ENCODE data around the gene S100A11. TPM values are rescaled to one million over a fixed set of nuclear protein-coding genes. Genes with fewer than 3 reads are reported as not detected.

S100A11 gene
- total RNA-seq, 2 experiments from 2014 or later: 264 to 361 TPM

DNA sequence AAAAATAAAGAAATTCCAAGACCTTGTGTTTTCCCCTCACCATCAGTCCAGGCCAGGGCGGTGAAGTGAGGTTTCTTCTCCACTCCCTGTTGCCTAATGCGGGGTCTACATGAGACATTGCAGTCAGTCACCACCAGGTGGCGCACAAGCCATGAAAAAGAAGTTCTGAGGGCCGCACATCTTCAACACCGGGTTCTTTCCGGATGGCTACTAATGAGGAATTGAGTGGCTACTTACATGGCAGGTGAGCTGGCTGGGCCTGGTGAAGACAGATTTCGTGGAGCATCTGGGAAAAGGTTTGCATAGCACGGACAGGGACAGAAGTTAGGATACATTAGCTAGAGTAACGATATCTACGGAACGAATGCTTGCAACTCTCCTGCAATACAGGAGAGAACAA, 15.8 kb upstream of the S100A11 start:
- no peak overlapping the region for H3K27ac Mint-ChIP-seq
- H3K4me1 Mint-ChIP-seq: peaks cover 17% of the 10 kb centered on the region
- H3K9me3 Mint-ChIP-seq (ENCODE audit: low read depth): no peaks in the 10 kb centered on the region
- peaks cover 16% of the 10 kb centered on the region for H3K27me3 Mint-ChIP-seq
- intact Hi-C loops (cut with DNase I, micrococcal nuclease): loop anchor here (1.0 to 5.0 kb wide), 6 partner anchors 58 to 389 kb away; no protein-coding TSS in a partner anchor
- ATAC-seq: no peak
- H3K4me3 Mint-ChIP-seq: no peak overlapping the region
- peak; percentile 91 for DNase-seq
- CTCF ChIA-PET: interaction anchor here (0.5 to 8.9 kb wide), 22 partner anchors 9 to 1174 kb away, joined by 3 to 175 read pairs (median 4); partner anchors contain the start of gene RPTN
- POLR2A ChIA-PET: interaction anchor here (1.4 kb wide), 1 partner anchor 406 kb away, joined by 4 read pairs; no protein-coding TSS in a partner anchor
- H3K36me3 Mint-ChIP-seq (ENCODE audit: low read depth): no peaks in the 10 kb centered on the region

- H3K4me3 Mint-ChIP-seq: no peak overlapping the region
- ChIA-PET CTCF (interaction anchor here (0.6 to 8.9 kb wide), 12 partner anchors 11 to 1460 kb away, joined by 3 to 175 read pairs (median 4); partner anchors contain the start of genes CRNN and S100A11), POLR2A (no interaction called here)
- no peak for DNase-seq
- ATAC-seq: no peak
- H3K4me1 Mint-ChIP-seq: peaks cover 23% of the 10 kb centered on the region
- intact Hi-C loops (cut with DNase I, micrococcal nuclease): loop anchor here (5.0 kb wide), 2 partner anchors 61 to 296 kb away; no protein-coding TSS in a partner anchor
- H3K27ac Mint-ChIP-seq: no peak overlapping the region
- no peaks in the 10 kb centered on the region for H3K9me3 Mint-ChIP-seq (ENCODE audit: low read depth)
- H3K27me3 Mint-ChIP-seq: peaks cover 13% of the 10 kb centered on the region
- no peaks in the 10 kb centered on the region for H3K36me3 Mint-ChIP-seq (ENCODE audit: low read depth)
Measured at GRCh38 chr1:152050886-152051675, 14.3 kb upstream of the S100A11 start.

- ChIA-PET CTCF (interaction anchor here (0.5 to 8.5 kb wide), 10 partner anchors 15 to 391 kb away, joined by 3 to 61 read pairs (median 5); partner anchors contain the start of gene S100A11), POLR2A (interaction anchor here (1.5 kb wide), 1 partner anchor 13 kb away, joined by 7 read pairs; the partner anchor contains the start of gene S100A11)
- Mint-ChIP-seq H3K27me3 (peaks cover 11% of the 10 kb centered on the region), H3K27ac (no peak overlapping the region), H3K4me3 (no peak overlapping the region), H3K9me3 (ENCODE audit: low read depth) (no peaks in the 10 kb centered on the region), H3K4me1 (peaks cover 25% of the 10 kb centered on the region), H3K36me3 (ENCODE audit: low read depth) (no peaks in the 10 kb centered on the region)
- DNase-seq (no peak), ATAC-seq (no peak)
- intact Hi-C loops (cut with DNase I, micrococcal nuclease): loop anchor here (2.0 to 5.0 kb wide), 4 partner anchors 63 to 1608 kb away; partner anchors contain the start of gene SNAPIN (in 1 of the 2)
Measured at GRCh38 chr1:152049291-152050083, 12.7 kb upstream of the S100A11 start.

GRCh38 chr1:152048416-152049009, 11.7 kb upstream of the S100A11 start:
- Mint-ChIP-seq H3K4me1 (peaks cover 25% of the 10 kb centered on the region), H3K27me3 (peaks cover 4% of the 10 kb centered on the region), H3K4me3 (peak overlapping the region; percentile 72), H3K9me3 (ENCODE audit: low read depth) (no peaks in the 10 kb centered on the region), H3K36me3 (ENCODE audit: low read depth) (no peaks in the 10 kb centered on the region), H3K27ac (peak overlapping the region; percentile 99)
- ChIA-PET POLR2A (interaction anchor here (0.7 to 1.5 kb wide), 4 partner anchors 12 to 1773 kb away, joined by 3 to 8 read pairs (median 5); partner anchors contain the start of gene S100A11), CTCF (interaction anchor here (0.5 to 8.5 kb wide), 16 partner anchors 9 to 1586 kb away, joined by 3 to 61 read pairs (median 4); partner anchors contain the start of gene S100A11)
- intact Hi-C loops (cut with DNase I, micrococcal nuclease): loop anchor here (1.0 to 5.0 kb wide), 7 partner anchors 12 to 1609 kb away; partner anchors contain the start of genes S100A10 (in 1 of the 2) and SNAPIN (in 1 of the 2)
- DNase-seq: peak; percentile 83
- ATAC-seq: peak; percentile 48

- ChIA-PET POLR2A (interaction anchor here (0.7 to 1.9 kb wide), 5 partner anchors 11 to 1773 kb away, joined by 3 to 8 read pairs (median 7); partner anchors contain the start of gene S100A11), CTCF (interaction anchor here (0.5 to 8.5 kb wide), 18 partner anchors 8 to 1587 kb away, joined by 3 to 61 read pairs (median 4); partner anchors contain the start of gene S100A11)
- H3K9me3 Mint-ChIP-seq (ENCODE audit: low read depth): no peaks in the 10 kb centered on the region
- H3K27ac Mint-ChIP-seq: peak overlapping the region; percentile 99
- intact Hi-C loops (cut with DNase I, micrococcal nuclease): loop anchor here (1.0 to 5.0 kb wide), 7 partner anchors 12 to 1609 kb away; partner anchors contain the start of genes S100A10 (in 1 of the 2) and SNAPIN (in 1 of the 2)
- no peaks in the 10 kb centered on the region for H3K36me3 Mint-ChIP-seq (ENCODE audit: low read depth)
- H3K27me3 Mint-ChIP-seq: peaks cover 2% of the 10 kb centered on the region
- DNase-seq: peak; percentile 94
- H3K4me3 Mint-ChIP-seq: peak overlapping the region; percentile 72
- H3K4me1 Mint-ChIP-seq: peaks cover 25% of the 10 kb centered on the region
- peak; percentile 90 for ATAC-seq
Measured at GRCh38 chr1:152047730-152048415, 11.1 kb upstream of the S100A11 start.

- DNase-seq (no peak), ATAC-seq (no peak)
- Mint-ChIP-seq H3K27me3 (no peaks in the 10 kb centered on the region), H3K4me1 (peaks cover 24% of the 10 kb centered on the region), H3K36me3 (ENCODE audit: low read depth) (no peaks in the 10 kb centered on the region), H3K27ac (peak overlapping the region; percentile 99), H3K4me3 (peak overlapping the region; percentile 72), H3K9me3 (ENCODE audit: low read depth) (no peaks in the 10 kb centered on the region)
- ChIA-PET CTCF (interaction anchor here (0.7 to 8.5 kb wide), 13 partner anchors 8 to 411 kb away, joined by 3 to 61 read pairs (median 4); partner anchors contain the start of gene S100A11), POLR2A (interaction anchor here (1.3 to 1.9 kb wide), 3 partner anchors 11 to 13 kb away, joined by 3 to 8 read pairs (median 8); partner anchors contain the start of gene S100A11)
- intact Hi-C loops (cut with DNase I, micrococcal nuclease): loop anchor here in 1 of 2 experiments (5.0 kb wide), 1 partner anchor 1610 kb away; the partner anchor contains the start of gene SNAPIN
Measured at GRCh38 chr1:152047413-152047729, 10.6 kb upstream of the S100A11 start.

DNA sequence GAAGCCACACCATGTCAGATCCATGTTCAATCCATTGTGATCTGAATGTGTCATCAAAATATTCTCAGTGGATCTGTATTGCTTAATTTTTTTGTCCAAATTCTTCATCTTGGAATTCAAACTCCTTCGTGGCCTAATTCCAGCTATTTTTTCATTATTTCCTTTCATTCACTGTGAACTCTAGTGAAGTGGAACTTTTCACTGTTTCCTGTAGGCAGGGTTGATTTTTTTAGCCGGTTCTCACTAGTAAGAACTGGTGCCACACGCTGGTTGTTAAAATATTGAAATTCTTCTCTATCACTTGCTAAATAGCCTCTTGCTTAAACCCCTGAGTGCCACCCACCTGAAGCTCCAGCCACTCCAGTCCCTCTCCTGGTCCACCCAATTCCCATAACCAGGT, 7.6 kb upstream of the S100A11 start:
- Mint-ChIP-seq H3K36me3 (ENCODE audit: low read depth) (no peaks in the 10 kb centered on the region), H3K27me3 (no peaks in the 10 kb centered on the region), H3K4me3 (no peak overlapping the region), H3K9me3 (ENCODE audit: low read depth) (no peaks in the 10 kb centered on the region), H3K4me1 (peaks cover 18% of the 10 kb centered on the region), H3K27ac (no peak overlapping the region)
- CTCF ChIA-PET: interaction anchor here (2.4 to 8.5 kb wide), 2 partner anchors 10 to 145 kb away, joined by 9 to 61 read pairs; partner anchors contain the start of gene S100A11
- POLR2A ChIA-PET: no interaction called here
- no peak for ATAC-seq
- no peak for DNase-seq
- intact Hi-C loops (cut with DNase I, micrococcal nuclease): no loop called here

GRCh38 chr1:152043870-152044269, 7.1 kb upstream of the S100A11 start:
- no peak for ATAC-seq
- peaks cover 18% of the 10 kb centered on the region for H3K4me1 Mint-ChIP-seq
- H3K27me3 Mint-ChIP-seq: no peaks in the 10 kb centered on the region
- no peak overlapping the region for H3K4me3 Mint-ChIP-seq
- no peaks in the 10 kb centered on the region for H3K9me3 Mint-ChIP-seq (ENCODE audit: low read depth)
- no peaks in the 10 kb centered on the region for H3K36me3 Mint-ChIP-seq (ENCODE audit: low read depth)
- POLR2A ChIA-PET: no interaction called here
- no peak for DNase-seq
- no peak overlapping the region for H3K27ac Mint-ChIP-seq
- intact Hi-C loops (cut with DNase I, micrococcal nuclease): no loop called here
- CTCF ChIA-PET: interaction anchor here (8.5 kb wide), 1 partner anchor 9 kb away, joined by 61 read pairs; the partner anchor contains the start of gene S100A11

DNA sequence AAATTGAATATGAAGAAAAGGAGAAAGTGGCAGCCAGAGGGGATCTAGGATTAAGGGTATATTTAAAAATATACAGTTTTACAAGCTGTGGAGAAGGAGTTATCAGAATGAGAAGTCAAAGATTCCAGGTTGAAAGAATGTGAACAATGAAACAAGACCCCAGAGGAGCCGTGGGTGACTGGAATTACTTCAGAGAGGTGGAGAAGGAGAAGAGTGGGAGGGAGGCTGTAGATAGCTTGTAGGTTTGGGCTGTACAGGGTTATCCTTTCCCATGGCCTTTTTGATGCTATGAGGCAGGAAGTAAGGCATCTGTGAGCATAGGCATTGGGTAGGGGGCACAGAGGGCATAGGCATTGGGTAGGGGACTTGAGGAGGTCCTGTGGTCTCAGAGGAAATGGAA, 5.2 kb upstream of the S100A11 start:
- Mint-ChIP-seq H3K27ac (no peak overlapping the region), H3K9me3 (ENCODE audit: low read depth) (no peaks in the 10 kb centered on the region), H3K27me3 (no peaks in the 10 kb centered on the region), H3K4me3 (no peak overlapping the region), H3K4me1 (peaks cover 5% of the 10 kb centered on the region), H3K36me3 (ENCODE audit: low read depth) (no peaks in the 10 kb centered on the region)
- ChIA-PET POLR2A (no interaction called here), CTCF (interaction anchor here (0.6 to 8.5 kb wide), 7 partner anchors 7 to 416 kb away, joined by 3 to 61 read pairs (median 3); partner anchors contain the start of gene S100A11)
- ATAC-seq: no peak
- intact Hi-C loops (cut with DNase I, micrococcal nuclease): no loop called here
- DNase-seq: no peak

- POLR2A ChIA-PET: no interaction called here
- no peak for DNase-seq
- H3K4me1 Mint-ChIP-seq: peaks cover 7% of the 10 kb centered on the region
- CTCF ChIA-PET: interaction anchor here (0.6 to 1.7 kb wide), 7 partner anchors 8 to 418 kb away, joined by 3 to 8 read pairs (median 4); no protein-coding TSS in a partner anchor
- no peaks in the 10 kb centered on the region for H3K27me3 Mint-ChIP-seq
- intact Hi-C loops (cut with DNase I, micrococcal nuclease): no loop called here
- no peak overlapping the region for H3K27ac Mint-ChIP-seq
- H3K4me3 Mint-ChIP-seq: no peak overlapping the region
- no peak for ATAC-seq
- no peaks in the 10 kb centered on the region for H3K9me3 Mint-ChIP-seq (ENCODE audit: low read depth)
- H3K36me3 Mint-ChIP-seq (ENCODE audit: low read depth): peaks cover 14% of the 10 kb centered on the region
Measured at GRCh38 chr1:152039886-152040285, 3.1 kb upstream of the S100A11 start.
